T-helper 2 cell (primary cell): ENCODE measurements around the gene ATP2B2.
"Not testable (repeated sequence)": the region's sequence is repeated elsewhere in the genome, so short reads cannot be mapped to it uniquely, and the experiment has no call there.

Source experiments
- DNase-seq, 5 experiments: peaks; one replicate each; pipeline versions ENCODE4 v3.0.0 to v3.0.0-alpha.2; 2012 to 2022

The ATP2B2 gene

GRCh38 chr3:10317311-10317960 is 187.9 kb downstream of the ATP2B2 start:
- DNase-seq = no peak

DNA sequence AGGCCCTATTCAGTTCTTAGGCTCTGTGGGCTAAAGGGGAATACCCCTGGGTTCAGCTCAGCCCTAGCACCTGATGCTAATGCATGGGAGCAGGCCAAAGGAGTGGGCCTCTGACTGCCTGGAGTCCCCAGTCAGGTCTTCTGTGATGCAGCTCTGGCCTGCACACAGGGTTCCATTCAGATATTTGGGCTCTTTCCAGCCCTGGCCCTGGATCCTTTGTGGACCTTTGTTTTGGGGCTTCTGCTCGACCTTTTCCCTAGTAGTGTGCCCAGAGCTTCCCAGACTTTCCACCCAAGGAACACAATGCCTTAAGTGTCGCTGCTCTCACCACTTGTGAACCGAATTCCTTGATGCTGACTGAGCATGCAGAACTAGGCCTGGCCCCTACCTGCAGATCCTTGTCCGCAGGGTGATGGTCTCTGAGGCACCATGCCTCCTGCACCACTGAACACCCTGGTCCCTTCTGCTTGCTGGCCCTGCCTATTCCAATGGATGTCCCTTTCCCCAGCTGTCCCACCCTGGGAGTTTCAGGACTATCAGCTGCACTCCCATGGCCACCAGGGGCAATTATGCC is 189.5 kb downstream of the ATP2B2 start:
- no peak for DNase-seq

GRCh38 chr3:10315101-10315500 is 190.3 kb downstream of the ATP2B2 start:
- DNase-seq = no peak

GRCh38 chr3:10312861-10313260 is 192.5 kb downstream of the ATP2B2 start:
- DNase-seq = no peak

GRCh38 chr3:10312391-10312790 is 193.0 kb downstream of the ATP2B2 start:
- DNase-seq = no peak

DNA sequence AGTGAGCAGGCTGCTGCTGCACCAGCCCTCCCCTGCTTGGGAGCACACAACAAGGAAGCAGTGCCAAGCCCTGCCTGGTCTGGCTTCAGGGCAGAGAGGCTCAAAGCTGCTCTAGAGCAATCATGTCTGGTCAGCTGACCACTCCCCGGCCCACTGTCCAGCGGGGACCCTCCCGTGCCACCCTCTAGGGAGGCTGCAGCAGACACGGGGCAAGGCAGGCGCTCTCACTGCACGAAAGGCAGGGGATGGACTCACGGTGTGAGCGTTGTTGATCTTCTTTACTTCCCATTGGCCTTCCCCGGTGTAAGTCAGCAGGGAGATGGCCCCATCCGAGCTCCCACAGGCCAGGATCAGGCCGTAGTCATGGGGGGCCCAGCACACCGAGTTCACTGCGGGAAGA is 193.7 kb downstream of the ATP2B2 start:
- no peak for DNase-seq

- DNase-seq = no peak
Measured at GRCh38 chr3:10310578-10310977, 194.8 kb downstream of the ATP2B2 start.

- no peak for DNase-seq
Measured at GRCh38 chr3:10309736-10310135, 195.7 kb downstream of the ATP2B2 start.

DNA sequence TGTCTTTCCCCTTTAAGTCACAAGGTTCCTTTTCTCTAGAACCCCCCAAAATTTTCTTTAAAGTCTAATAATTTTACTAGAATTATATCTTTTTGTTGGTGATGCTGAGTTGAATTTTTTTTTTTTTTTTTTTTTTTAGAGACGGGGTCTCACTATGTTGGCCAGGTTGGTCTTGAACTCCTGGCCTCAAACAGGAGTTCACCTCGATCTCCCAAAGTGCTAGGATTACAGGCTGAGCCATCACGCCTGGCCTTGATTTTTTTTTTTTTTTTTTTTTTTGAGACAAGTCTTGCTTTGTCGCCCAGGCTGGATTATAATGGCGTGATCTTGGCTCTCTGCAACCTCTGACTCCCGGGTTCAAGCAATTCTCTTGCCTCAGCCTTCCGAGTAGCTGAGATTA is 196.7 kb downstream of the ATP2B2 start:
- DNase-seq = no peak

- DNase-seq = no peak
Measured at GRCh38 chr3:10306156-10306555, 199.2 kb downstream of the ATP2B2 start.

DNA sequence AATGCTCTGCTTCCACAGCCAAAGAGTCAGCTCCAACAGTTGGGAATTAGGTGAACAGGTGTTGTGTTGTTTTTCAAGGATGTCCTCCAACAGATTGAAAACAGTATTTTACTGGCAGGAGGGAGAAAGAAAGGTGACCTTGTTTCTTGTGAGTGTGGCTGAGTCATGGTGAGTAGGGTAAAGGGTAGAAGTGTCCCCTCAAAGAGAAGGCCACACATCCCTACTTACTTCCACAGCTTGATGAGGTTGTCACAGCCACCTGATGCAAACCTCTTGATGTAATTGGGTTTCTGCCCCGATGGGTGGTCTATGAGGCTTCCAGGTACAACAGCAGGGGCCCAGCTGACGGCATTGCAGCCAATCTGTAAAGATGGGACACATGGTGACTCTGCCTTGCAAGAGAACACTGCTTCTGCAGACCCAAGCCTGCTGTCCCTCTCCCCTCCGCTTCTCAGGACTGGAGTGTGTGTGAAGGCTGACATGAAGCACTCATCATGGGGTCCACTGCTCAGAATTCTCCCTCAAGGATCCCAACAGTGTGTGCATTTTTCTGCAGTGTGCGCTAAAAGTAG is 200.0 kb downstream of the ATP2B2 start:
- no peak for DNase-seq

DNA sequence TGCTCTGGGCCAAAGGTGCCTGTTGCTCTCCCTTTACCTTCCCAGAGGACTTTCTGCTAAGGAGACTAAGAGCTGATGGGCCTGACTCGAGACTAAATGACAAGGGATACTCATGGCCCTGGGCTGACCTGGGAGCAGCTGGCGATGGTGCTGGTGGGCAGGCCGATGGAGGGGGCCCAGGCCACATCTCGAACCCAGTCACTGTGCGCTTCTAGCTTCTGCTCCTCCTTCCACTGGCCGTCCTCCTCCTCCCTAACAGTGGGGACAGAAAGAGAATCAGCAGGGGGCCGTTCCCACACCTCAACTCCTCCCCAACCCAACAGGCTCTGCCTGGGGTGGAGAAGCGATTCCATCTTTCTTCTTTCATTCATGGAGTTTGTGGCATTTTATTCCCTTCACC is 200.5 kb downstream of the ATP2B2 start:
- DNase-seq = no peak

DNA sequence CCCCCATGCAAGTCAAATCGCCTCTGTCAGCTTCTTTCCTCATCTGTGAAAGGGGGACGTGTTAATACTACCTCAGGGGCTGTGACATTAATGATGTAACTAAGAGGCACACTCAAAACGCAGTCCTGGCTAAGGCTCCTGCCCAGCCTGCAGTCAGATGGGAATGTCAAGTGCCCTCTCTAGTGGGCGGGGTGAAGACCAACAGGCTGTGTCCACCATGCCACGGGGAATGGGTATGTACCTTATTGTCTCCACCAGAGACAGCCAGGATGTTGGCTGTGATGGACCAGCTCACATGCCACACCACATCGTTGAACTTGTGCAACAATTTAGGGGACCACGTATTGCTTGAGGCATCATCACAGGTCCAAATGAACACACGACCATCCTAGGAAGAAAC is 201.6 kb downstream of the ATP2B2 start:
- no peak for DNase-seq

- no peak for DNase-seq
Measured at GRCh38 chr3:10303105-10303504, 202.3 kb downstream of the ATP2B2 start.

GRCh38 chr3:10300087-10300486 is 205.3 kb downstream of the ATP2B2 start:
- DNase-seq = no peak

DNA sequence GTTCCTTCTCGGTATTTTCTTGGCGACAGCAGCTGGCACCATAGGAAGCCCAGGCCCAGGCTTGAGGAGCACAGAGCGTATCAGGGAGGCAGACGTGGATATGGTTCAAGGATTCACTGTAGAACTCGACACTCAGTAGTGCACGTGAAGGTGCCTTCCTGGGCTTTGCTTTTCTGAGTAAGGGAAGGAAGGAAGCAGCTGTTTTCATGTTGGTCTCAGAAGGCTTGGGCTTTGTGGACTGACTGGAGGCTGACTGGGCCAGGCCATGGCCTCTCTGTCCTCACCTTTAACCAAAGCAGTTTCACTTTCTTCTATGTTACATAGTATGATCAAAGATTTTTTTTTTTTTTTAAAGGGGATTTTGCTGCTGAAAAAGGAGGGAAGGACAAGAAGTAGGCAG is 205.7 kb downstream of the ATP2B2 start:
- no peak for DNase-seq

- DNase-seq = no peak
Measured at GRCh38 chr3:10299175-10299574, 206.2 kb downstream of the ATP2B2 start.

GRCh38 chr3:10298064-10298463 is 207.3 kb downstream of the ATP2B2 start:
- DNase-seq = not testable (repeated sequence)

GRCh38 chr3:10294030-10294586 is 211.3 kb downstream of the ATP2B2 start:
- no peak for DNase-seq

GRCh38 chr3:10292505-10293419 is 212.6 kb downstream of the ATP2B2 start, which contains the start of gene GHRL:
TSS of gene GHRL (minus strand) at chr3:10292947. CDS start at chr3:10290180, 2,767 bp downstream.
- DNase-seq = no peak

DNA sequence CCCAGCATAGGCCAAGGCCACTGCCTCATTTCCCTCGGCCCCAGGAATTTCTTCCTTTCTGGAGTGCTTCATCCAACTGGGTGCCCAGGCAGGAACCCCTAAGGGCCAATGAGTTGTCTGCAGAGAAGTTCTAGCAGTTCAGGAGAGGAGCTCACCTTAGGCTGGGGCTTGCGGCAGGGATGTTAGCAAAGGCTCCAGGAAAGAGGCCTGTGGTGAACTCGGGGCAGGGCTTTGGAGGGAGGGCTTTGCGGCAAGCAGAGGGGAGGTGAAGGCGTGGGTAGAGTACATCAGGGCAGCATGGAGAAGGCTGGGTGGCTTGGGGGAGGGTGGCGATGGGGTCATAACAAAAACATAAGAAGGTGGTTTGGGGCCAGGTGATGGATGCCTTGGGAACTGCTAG is 213.7 kb downstream of the ATP2B2 start:
- no peak for DNase-seq

GRCh38 chr3:10290481-10291176 is 214.8 kb downstream of the ATP2B2 start:
- DNase-seq = no peak
